ENCODE measurements around the gene SART3. TPM values are rescaled to one million over a fixed set of nuclear protein-coding genes. Genes with fewer than 3 reads are reported as not detected.

SART3 gene
- total RNA-seq, 1 donor from 2014 or later = 74.5 TPM

- DNase-seq (ENCODE audit: low spot score, unreplicated experiment) = no peak
- no peak for TF ChIP-seq CTCF (IDR thresholded peaks at IDR 0.05; ENCODE audit: unreplicated experiment)
- Mint-ChIP-seq H3K4me1 (ENCODE audit: low read depth) (no peaks in the 10 kb centered on the region), H3K27me3 (peaks cover 10% of the 10 kb centered on the region), H3K4me3 (ENCODE audit: low read depth) (no peak overlapping the region), H3K36me3 (ENCODE audit: insufficient read depth) (no peaks in the 10 kb centered on the region), H3K9me3 (ENCODE audit: low read depth) (no peaks in the 10 kb centered on the region), H3K27ac (no peak overlapping the region)
These were observed 35.0 kb upstream of the SART3 start for GRCh38 chr12:108595711-108596647.

- no peak overlapping the region for H3K27ac Mint-ChIP-seq
These were observed 34.2 kb upstream of the SART3 start for GRCh38 chr12:108594960-108595710.

GRCh38 chr12:108594323-108594903 lies 33.4 kb upstream of the SART3 start:
- H3K36me3 Mint-ChIP-seq (ENCODE audit: insufficient read depth) = no peaks in the 10 kb centered on the region
- no peaks in the 10 kb centered on the region for H3K4me1 Mint-ChIP-seq (ENCODE audit: low read depth)
- no peaks in the 10 kb centered on the region for H3K9me3 Mint-ChIP-seq (ENCODE audit: low read depth)
- TF ChIP-seq CTCF (IDR thresholded peaks at IDR 0.05; ENCODE audit: unreplicated experiment) = no peak
- no peak overlapping the region for H3K4me3 Mint-ChIP-seq (ENCODE audit: low read depth)
- H3K27ac Mint-ChIP-seq = no peak overlapping the region
- DNase-seq (ENCODE audit: low spot score, unreplicated experiment) = no peak
- peaks cover 10% of the 10 kb centered on the region for H3K27me3 Mint-ChIP-seq

More at GRCh38 chr12:108594960-108595710, 34.2 kb upstream of the SART3 start:
- H3K4me1 Mint-ChIP-seq (ENCODE audit: low read depth) = no peaks in the 10 kb centered on the region
- TF ChIP-seq CTCF (IDR thresholded peaks at IDR 0.05; ENCODE audit: unreplicated experiment) = no peak
- H3K36me3 Mint-ChIP-seq (ENCODE audit: insufficient read depth) = no peaks in the 10 kb centered on the region
- H3K27me3 Mint-ChIP-seq = peaks cover 10% of the 10 kb centered on the region
- no peak for DNase-seq (ENCODE audit: low spot score, unreplicated experiment)
- no peaks in the 10 kb centered on the region for H3K9me3 Mint-ChIP-seq (ENCODE audit: low read depth)
- H3K4me3 Mint-ChIP-seq (ENCODE audit: low read depth) = no peak overlapping the region

- DNase-seq (ENCODE audit: low spot score, unreplicated experiment) = no peak
- H3K9me3 Mint-ChIP-seq (ENCODE audit: low read depth) = no peaks in the 10 kb centered on the region
These were observed 31.3 kb upstream of the SART3 start for GRCh38 chr12:108592033-108592909.

More at GRCh38 chr12:108592033-108592909, 31.3 kb upstream of the SART3 start:
- no peak overlapping the region for H3K27ac Mint-ChIP-seq
- H3K36me3 Mint-ChIP-seq (ENCODE audit: insufficient read depth) = no peaks in the 10 kb centered on the region
- no peak overlapping the region for H3K4me3 Mint-ChIP-seq (ENCODE audit: low read depth)
- peaks cover 1% of the 10 kb centered on the region for H3K4me1 Mint-ChIP-seq (ENCODE audit: low read depth)
- H3K27me3 Mint-ChIP-seq = no peaks in the 10 kb centered on the region
- no peak for TF ChIP-seq CTCF (IDR thresholded peaks at IDR 0.05; ENCODE audit: unreplicated experiment)

Data from progenitor cell of endocrine pancreas (in vitro differentiated cells).